Neural progenitor cell (in vitro differentiated cells): Measurements from ENCODE around the gene CCDC167.

Source experiments
- EZH2 ChIP-seq: fragments of 200-600 bp; sonication (generic); IDR thresholded peaks from 2 replicates; pipeline ENCODE4 v1.6.1; 2017; ENCODE audit warnings: antibody characterized with exemption, mild to moderate bottlenecking, moderate library complexity
- EZH2phosphoT487 ChIP-seq: fragments of 200-600 bp; sonication (generic); IDR thresholded peaks from 2 replicates; pipeline ENCODE4 v1.6.1; 2017; ENCODE audit warnings: antibody characterized with exemption
- TF ChIP-seq, protein P1 (sequence below): fragments of 200-600 bp; sonication (generic); IDR thresholded peaks from 2 replicates; pipeline ENCODE4 v1.5.1; 2017; ENCODE audit warnings: antibody characterized with exemption, mild to moderate bottlenecking

DNA sequence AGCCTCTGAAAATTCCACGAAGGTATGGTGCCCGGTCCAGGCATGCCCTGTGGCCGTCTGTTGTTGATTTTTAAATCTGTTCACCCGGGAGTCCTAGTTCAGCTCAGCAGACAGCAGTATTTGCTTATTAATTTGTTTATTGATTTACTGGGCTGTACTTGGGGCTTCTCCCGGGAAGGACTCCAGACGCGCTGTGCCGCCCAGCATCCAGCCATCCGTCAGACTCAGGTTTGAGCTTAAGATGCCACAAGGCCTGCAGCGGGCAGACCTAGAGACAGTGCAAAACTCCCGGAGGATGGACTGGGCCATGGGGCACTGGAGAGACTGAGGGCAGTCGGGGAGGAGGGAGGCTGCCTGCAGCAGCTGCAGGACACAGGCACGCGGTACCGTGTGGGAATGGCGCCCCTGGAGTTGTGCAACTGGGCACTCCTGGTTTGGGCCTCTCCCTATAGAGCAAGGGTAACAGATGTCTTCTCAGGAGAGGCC is 17.3 kb upstream of the CCDC167 start:
- TF ChIP-seq, protein P1, sequence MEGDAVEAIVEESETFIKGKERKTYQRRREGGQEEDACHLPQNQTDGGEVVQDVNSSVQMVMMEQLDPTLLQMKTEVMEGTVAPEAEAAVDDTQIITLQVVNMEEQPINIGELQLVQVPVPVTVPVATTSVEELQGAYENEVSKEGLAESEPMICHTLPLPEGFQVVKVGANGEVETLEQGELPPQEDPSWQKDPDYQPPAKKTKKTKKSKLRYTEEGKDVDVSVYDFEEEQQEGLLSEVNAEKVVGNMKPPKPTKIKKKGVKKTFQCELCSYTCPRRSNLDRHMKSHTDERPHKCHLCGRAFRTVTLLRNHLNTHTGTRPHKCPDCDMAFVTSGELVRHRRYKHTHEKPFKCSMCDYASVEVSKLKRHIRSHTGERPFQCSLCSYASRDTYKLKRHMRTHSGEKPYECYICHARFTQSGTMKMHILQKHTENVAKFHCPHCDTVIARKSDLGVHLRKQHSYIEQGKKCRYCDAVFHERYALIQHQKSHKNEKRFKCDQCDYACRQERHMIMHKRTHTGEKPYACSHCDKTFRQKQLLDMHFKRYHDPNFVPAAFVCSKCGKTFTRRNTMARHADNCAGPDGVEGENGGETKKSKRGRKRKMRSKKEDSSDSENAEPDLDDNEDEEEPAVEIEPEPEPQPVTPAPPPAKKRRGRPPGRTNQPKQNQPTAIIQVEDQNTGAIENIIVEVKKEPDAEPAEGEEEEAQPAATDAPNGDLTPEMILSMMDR = no peak
- TF ChIP-seq EZH2 (no peak), EZH2phosphoT487 (no peak)
